Peyer's patch (tissue), 4 donors: Measurements from ENCODE around the gene ACKR2.

Experiments
- CTCF ChIP-seq, 6 experiments: fragments of 450-650 bp in 4 of 6; fragments of 200-600 bp in 2 of 6; sonication (generic) in 1 of 6; IDR thresholded peaks; one replicate each; pipeline ENCODE4 v1.5.1; 2017 to 2019; ENCODE audit warnings: antibody characterized with exemption in 6 of 6, mild to moderate bottlenecking in 3 of 6, moderate library complexity in 1 of 6
- POLR2A ChIP-seq, 2 donors: fragments of 450-650 bp; IDR thresholded peaks; one replicate each; pipeline ENCODE4 v1.5.1; 2017; ENCODE audit warnings: antibody characterized with exemption in 2 of 2, mild to moderate bottlenecking in 2 of 2, moderate library complexity in 2 of 2

GRCh38 chr3:42906848-42907183 is 97.6 kb downstream of the ACKR2 start:
- no peak for TF ChIP-seq CTCF (IDR thresholded peaks at IDR 0.05)
- no peak for TF ChIP-seq POLR2A (IDR thresholded peaks at IDR 0.05)
